8988T (cell line): ENCODE data around the gene FHOD3.

Source experiments
- DNase-seq: peaks from one replicate; pipeline ENCODE4 v3.0.0; 2011

Gene FHOD3

DNA sequence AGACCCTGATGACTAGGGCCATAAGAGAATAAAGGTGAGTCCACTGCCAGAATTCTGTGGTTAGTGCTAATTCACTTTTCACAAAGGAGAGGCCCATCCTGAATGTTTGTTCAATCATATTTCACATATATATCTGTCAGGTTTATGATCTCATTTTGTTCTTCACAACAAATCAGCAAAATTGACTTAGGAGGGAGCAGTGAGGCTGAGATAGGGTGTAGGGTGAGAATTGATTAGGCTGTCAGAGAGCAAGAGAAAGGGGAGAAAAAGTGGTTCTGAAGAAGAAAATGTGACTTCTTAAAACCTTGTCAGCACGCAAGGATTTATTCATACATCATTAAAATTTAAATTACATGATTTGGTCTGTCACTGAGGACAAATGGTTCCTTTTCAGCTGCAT lies 117.7 kb downstream of the FHOD3 start:
- DNase-seq = no peak

- DNase-seq = no peak
These were observed 118.1 kb downstream of the FHOD3 start for GRCh38 chr18:36415625-36416024.

- DNase-seq = no peak
These were observed 121.8 kb downstream of the FHOD3 start for GRCh38 chr18:36419188-36419899.

GRCh38 chr18:36419900-36420531 lies 122.5 kb downstream of the FHOD3 start:
- no peak for DNase-seq

- no peak for DNase-seq
These were observed 123.3 kb downstream of the FHOD3 start for GRCh38 chr18:36420826-36421225.

DNA sequence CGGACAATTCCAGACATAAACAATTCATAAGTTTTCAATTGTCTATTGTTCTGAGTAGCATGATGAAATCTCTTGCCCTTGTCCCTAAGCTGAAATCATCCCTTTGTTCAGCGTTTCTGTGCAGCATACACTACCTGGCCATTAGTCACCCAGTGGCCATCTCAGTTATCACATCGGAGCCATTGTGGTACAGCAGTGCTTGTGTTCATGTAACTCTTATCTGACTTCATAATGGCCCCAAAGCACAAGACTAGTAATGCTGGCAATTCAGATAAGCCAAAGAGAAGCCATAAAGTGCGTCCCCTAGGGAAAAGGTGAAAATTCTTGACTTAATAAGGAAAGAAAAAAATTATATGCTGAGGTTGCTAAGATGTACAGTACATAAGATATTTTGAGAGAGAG lies 127.2 kb downstream of the FHOD3 start:
- DNase-seq = no peak

GRCh38 chr18:36427369-36427768 lies 129.9 kb downstream of the FHOD3 start:
- no peak for DNase-seq

GRCh38 chr18:36427831-36428230 lies 130.3 kb downstream of the FHOD3 start:
- no peak for DNase-seq

- no peak for DNase-seq
These were observed 131.0 kb downstream of the FHOD3 start for GRCh38 chr18:36428431-36429029.

GRCh38 chr18:36432880-36433555 lies 135.5 kb downstream of the FHOD3 start:
- DNase-seq = no peak

GRCh38 chr18:36436387-36436786 lies 138.9 kb downstream of the FHOD3 start:
- no peak for DNase-seq

DNA sequence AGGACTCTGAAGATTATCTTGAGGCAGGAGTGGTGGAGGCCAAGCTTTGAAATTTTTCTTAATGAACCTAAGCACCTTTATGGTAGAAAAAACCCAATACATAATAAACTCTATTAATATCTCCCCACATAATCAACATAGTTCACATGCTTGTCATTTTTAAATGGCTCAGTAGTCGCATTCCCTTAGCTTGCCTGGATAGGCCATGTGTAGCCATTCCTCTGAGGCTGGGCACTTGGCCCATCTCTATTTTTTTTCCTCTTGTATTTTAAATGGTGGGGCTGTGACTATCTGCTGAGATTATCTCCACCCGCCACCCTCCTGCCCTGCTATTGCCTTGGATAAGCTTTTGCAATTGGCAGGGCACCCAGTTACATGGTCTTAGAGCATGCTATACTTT lies 143.1 kb downstream of the FHOD3 start:
- no peak for DNase-seq

GRCh38 chr18:36441426-36442240 lies 144.1 kb downstream of the FHOD3 start:
- DNase-seq = no peak

- no peak for DNase-seq
These were observed 145.2 kb downstream of the FHOD3 start for GRCh38 chr18:36442717-36443116.

DNA sequence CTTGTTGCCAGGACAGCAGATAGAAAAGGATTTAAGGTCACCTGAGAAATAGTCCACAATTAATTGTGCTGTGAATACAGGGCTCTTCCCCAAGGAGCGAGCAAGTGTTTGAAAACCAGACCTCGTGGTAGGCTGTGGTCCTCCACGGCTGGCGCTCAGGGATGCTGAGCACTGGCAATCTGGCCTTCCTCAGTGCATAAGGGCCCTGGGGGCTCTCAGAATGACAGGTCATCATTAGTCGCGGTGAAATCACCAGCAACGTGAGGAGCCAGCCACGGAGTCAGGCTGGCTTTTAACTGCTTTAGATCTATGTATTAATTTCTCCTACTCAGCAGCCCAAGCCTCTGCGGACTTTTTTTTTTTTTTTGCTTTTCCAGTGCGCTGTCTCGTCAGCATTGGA lies 148.5 kb downstream of the FHOD3 start:
- no peak for DNase-seq

- DNase-seq = no peak
These were observed 151.1 kb downstream of the FHOD3 start for GRCh38 chr18:36448384-36449290.

- DNase-seq = no peak
These were observed 151.9 kb downstream of the FHOD3 start for GRCh38 chr18:36449451-36449850.

- DNase-seq = no peak
These were observed 152.8 kb downstream of the FHOD3 start for GRCh38 chr18:36450264-36450663.

DNA sequence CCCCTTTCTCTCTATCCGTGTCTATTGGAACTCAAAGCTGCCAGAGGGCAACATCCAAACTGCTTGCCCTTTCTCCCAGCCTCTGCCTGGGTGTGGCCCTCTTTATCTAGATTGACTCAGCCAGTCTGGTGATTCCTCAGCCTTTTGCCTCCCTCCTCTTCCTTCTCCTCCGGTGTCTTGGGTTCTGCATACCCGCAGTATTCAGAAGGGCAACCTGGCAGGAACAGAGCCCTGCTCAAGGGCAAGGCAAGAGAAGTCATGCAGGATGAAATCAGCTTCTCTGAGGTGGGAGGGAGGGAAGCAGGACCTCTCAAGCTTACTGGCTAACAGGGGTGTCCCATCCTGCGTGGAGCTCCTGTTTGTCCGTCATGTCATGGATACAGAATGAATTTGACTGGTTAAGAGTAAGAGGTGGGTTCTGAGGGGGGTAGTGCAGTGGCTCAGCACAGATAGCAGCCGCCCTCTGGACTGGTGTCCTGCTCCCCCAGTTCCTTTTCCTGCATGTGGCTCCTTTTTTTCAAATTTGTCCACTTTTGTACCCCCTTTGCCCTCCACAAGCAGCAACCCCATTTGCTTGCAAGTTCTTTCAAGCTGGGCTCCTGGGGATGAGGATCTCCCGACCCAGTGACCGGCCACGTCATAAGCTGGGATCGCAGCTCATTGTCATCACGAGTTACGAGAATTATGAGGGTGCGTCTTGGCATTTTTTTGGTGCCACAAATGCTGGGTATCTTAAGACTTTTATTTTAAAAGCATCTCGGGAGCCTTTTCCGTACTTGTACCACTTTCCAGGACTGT lies 154.1 kb downstream of the FHOD3 start:
- DNase-seq = no peak

- no peak for DNase-seq
These were observed 156.7 kb downstream of the FHOD3 start for GRCh38 chr18:36454245-36454644.
